Measurements from ENCODE around the gene CHD2.

Gene CHD2

DNA sequence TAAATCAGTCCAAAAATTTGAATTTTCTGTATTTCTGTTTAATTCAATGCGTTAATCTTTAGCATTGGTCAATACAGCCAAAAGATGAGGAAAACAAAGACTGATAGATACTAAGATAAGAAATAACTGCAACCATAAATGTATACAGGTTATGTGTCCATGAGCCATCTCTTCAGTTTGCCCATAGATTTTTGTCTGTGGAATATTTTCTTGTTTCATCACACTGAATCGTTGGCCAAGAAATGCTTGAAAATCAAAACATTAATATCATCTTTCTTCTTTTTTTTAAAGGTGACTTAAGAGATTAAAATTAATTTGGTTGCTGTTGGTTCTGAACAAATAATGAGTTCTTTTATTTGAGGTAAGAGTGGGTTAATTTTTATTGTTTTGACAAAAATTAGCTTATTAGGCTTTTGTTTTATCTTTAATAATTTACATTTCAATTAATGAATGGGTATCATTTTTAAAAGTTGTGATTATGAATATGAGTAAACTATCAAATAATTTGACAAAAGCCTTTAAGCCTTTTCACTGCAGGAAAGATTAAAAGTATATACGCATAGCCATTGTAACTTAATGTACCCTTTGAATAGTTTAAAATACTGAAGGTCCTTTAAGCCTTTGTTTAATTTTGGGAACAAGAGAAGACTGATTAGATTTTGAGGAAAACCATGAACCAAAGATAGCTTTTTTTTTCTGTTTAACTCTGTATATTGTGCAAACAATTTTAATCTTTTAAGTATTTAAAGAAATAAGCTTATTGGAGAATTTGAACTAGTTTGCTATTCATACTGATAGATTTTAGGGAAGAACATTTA is 14.7 kb upstream of the CHD2 start:
- DNase-seq, result no peak

DNA sequence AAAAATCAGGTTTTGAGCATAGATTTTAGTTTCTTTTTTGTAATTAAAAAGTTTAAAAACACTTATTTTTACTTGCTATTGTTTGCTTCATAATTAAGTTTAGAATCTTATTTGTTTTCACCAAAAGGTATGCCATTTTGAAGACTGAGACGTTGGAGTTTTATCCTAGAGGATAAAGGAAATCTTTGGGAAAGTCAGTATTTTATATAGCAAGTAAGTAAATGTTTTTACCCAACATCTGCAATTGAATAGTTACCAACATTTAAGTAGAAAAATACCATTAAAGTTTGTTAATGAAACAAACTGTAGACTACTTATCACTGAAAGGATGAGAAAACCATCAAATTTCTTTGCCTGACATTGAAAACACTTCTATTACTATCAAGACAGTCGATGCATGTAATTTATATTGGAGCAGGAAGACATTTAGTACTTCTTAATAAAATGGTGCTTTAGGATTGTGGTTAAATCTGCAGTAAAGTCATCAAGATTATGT is 14.0 kb upstream of the CHD2 start:
- no peak for DNase-seq

DNA sequence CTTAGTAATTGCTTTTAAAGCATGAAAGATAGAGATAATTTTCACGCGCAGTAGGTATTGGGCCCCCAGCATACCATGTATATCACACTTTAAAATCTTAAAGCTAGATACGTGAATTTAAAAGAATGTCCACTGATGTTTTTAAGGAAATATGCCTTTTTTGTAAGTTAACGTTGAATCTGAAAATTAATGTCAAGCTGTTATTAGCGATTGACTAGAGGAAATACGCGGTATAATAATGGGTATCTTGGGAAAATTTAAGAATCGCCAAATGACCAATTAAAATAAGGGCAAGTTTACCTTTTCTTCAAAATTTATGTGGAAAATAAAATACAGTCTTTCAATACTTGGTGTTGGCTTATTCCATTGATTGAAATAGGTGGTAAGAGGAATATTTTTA is 13.3 kb upstream of the CHD2 start:
- no peak for DNase-seq

DNA sequence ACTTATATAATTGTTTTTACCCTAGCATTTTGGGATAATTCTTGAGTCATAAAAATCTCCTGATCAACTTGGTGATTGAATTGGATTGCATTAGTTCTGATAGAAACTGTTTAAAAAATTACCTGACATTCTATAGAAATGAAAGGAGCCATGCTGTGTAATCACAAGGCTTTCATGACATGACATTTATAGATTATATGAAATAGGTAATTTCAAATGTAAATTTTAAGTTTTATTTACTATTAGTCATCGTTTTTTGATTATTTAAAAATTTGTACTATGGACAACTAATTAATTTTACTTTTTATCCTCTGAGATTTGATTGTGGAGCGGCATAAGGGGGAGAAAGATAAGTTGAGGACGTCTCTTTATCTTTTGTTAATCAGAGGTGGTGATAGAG is 12.3 kb upstream of the CHD2 start:
- no peak for DNase-seq

DNA sequence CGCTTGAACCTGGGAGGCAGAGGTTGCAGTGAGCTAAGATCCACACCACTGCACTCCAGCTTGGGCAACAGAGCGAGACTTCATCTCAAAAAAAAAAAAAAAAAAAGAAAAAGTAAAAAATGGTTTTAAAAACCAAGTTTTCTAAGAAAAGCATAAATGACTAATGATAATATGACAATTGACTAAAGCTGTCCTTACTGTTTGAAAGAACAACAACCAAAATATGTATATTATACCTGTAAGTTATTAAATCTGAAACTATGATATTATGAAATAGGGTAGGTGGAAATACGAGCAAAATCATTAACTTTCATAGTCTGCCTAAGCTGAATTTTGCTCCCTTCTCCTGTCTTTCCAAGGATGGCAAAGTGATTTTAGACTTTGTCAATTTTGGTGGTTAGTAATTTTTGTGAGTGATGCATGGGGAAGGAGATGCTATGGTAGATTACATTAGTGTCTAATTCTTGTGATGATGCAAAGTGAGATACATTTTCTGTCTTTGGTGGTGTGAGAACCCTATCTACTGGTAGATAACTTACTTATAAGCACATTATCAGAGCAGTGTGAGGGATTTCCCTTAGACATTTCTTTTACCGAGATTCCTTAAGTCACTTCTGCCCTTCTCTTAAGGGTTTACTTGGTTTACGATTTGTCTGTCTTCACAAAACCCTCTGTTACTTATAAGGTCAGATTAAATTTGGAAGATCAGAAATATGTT is 10.6 kb upstream of the CHD2 start:
- no peak for DNase-seq

DNA sequence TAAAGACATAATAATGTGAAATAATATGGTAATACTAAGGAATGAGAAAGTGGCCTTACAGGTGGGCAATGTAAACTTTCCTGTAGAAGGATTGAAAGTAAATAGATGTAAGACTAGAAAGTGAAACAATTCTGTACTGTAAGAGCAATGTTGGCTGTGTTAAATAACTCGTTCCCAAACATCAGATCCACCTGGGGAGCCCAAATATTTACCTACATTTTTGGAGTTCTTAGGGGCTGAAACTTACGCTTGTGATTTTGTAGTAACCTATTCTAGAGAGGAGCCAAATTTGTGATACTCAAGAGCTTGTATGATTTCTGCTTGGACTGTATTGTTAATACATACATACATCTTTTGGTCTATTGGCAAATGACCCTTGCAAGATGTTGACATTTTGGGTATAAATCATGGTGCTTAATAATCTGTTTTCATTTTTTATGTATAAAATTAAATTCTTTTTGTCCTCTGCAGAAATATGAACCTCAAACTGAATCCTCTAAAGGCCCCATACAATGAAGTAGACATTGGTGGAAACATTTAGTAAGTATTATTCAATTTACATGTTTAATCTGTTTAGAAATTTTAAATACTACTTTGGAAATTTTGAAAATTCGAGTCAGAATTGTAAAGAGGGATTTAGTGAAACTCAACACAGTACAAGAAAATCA is 8.5 kb upstream of the CHD2 start:
- no peak for DNase-seq

DNA sequence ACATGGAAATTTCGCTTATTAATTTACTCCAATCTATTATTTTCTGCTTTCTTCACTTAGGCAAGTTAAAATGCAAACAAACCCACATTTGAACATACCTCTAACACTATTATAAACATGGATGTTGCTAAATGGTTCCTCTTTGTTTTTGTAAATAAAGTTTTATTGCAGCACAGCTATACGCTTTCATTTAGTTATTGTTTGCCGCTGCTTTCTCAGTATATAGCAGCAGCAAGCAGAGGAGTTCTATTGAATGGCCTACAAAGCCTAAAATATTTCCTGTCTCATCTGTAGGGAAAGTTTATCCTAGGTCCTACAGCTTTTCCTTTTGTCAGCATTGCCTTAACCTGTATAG is 7.9 kb upstream of the CHD2 start:
- DNase-seq, result no peak

DNA sequence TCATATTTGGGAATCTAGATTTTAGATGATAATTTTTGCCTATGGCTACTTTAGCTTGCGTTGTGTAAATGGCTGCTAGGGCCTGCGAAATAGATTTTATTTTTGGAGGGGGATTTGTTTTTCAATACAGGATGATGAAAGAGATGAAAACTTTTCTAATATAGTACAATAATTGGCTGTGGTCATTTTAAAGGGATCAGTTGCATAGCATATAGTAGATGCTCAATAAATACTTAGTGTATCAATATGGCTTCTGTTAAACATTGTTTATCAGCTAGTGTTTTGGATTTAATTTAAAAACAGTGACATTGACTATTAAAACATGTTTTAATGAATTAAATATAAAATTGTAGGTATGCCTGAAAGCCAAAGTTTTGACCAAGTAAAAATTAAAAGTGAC is 6.9 kb upstream of the CHD2 start:
- no peak for DNase-seq

DNA sequence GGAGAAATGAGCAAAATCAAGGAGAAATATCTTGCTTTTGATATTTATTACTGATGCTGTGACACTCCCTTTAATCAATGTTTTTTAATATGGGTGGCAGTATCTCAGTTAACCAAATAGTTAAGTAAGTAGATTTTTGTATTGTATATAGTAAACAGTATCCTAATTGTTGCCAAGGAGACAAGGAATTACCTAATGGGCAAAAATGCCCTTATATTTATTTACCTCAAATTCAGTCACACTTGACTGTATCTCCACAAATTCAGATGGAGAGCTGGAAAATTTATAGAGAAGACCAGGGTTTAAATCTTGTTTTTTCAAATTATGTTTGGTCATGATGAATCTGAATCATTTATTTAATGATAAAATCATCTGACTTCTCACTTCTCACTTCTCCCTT is 3.6 kb upstream of the CHD2 start:
- DNase-seq, result no peak

DNA sequence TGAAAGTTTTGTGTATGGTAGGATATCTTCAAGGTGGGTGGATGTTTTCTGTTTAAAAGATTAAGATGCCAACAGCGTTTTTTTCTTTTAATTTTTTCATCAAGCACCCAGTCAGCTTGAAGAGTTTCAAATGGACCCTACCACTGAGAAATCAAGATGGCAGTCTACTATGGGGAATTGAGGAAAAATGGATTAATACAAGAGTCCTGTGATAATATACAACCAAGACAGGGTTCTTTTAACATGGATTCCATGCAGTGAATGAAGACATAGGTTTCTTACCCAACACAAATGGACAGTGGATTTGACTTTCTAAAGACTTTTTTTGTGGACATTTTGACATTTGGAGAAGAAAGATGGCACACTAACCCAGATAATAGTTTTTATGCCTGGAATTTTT is 2.5 kb upstream of the CHD2 start:
- DNase-seq, result no peak

DNA sequence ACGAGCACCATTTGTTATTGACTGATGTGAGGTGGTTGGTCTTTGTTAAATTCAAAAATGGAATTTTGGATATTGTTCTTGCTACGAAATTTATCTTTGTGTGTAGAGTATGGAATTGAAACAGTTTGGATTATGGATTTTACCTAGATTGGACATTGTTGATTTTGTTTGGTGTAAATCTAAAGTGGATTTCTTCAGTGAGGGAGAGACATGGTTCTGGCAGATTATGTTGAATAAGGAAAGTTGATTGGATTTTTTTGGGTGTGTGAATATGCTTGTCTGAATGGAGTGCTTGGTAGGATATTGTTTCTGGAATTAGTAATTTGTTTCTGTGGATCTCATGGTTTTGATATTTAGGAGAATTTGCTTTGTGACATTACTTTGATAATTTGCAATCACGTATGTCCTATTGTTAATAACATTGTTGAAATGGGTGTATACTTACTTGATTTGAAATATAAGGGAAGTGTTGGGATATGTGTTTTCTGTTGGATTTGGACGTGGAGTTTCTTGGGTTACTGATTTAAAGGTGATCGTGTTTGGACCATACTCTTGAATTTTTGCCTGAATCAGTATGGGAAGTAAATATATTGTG is 1.0 kb upstream of the CHD2 start:
- no peak for DNase-seq

DNA sequence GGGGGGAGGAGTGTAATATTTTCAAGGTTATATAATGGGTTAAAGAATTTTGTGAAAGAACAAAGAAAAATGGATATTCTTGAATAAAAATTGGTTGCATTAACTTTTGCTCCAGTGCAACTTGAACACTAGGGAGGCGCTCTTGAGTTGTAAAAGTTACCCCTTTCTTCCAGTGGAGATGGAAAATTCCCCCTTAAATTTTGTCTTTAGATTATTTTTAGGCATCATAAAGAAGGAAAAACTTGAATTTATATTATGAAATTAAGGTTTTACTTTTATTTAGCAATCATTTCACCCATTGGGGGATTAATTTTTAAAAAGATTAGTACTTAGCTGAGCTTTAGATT is 550 bp upstream of the CHD2 start:
- DNase-seq, result no peak

DNA sequence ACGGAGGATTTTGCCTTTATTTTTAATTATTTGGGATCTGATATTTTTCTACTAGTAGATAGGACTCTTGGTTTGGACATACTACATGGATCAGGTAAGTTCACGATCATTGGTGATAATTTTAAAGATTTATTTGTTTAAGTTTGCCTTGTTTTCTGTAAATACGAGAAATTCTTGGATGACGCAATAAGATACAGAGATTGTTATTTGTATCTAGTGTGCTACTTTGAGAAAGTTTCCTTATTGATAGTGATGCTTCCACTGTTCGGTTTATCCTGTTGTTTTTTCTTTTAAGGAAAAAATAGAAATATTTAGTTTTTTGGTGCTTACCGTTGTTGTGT is 577 bp downstream of the CHD2 start:
- DNase-seq, result no peak

DNA sequence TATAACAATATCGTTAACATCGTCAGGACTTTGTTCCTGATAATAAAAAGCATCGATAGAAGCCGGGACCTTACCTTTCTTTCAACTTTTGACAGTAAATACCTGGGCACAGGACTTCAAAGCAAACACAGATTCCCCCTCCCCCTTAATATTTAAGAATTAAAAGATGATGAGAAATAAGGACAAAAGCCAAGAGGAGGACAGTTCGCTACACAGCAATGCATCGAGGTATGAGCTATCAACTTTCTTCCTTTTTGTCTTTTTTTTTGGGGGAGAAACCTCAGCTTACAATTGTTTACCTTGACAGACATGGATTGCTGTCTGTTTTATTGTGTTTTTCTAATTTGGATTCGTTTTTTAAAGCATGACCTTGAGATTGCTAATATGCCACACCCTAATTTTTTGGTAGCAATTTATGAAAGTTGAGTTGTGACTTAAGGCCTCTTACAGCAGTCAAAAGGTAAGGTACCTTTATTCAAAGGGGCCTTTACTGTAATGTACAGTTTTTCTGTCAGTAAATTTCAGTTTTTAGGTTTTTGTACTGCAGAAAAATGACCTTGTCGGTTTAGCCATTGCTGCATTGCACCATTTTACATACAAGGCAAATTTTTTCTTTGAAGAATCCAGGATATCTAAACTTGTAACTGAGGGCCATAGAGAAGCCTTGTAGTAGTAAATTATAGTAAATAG is 1.1 kb downstream of the CHD2 start:
- no peak for DNase-seq

DNA sequence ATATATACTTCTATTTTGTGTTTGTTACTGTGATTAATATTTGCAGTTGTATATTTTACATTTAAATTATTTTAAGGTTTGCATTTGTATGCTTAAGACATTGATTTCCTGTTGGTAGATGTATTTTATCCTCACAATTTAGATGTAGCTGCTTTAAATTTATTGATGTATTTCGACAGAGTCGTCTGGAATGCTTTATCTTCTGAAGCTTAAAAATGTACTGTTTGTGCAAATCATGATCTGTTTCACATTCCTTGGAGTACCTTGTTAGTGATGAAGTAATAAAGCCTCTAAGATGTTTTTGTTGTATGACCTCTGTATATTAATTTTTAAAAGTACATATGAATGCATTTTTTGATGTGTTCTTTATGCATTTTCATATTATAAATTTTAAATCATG is 1.9 kb downstream of the CHD2 start:
- no peak for DNase-seq

DNA sequence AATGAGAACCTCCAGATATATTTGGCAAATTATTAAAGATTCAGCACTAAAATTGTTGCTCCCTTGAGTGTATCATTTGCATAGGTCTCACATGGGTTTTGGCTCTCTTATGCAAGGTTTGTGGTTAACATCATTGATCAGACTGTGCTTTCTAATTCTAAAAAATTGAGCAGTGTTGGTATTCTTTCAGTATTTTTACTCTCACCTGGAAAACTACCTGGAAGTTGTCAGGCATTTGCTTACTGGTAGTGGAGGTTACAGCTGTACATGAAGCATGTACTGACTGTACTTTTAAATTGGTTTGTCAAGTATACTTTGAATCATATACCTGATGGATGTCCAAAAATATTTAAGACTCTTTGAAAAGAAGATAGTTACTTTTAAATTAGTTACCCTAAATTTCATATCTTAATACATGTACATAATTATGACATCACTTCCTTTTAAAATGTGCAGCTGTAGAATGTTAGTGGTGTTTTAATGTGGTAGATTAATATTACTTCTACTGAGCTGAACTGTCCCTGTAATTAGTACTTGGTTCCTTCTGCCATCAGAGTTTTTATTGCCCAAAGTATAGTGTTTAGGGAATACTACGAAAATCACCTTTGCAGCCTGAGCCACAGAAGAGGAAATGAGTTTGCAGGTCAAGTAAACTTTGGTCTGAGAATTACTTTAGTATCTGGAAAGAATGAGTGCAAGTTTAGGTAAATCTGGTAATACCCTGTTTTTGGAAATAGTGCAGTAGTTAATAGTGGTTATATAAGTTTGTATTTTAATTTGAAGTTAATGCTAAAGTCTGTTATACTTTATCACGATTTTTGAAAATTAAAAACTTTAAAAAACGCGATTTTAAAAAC is 2.8 kb downstream of the CHD2 start:
- no peak for DNase-seq

DNA sequence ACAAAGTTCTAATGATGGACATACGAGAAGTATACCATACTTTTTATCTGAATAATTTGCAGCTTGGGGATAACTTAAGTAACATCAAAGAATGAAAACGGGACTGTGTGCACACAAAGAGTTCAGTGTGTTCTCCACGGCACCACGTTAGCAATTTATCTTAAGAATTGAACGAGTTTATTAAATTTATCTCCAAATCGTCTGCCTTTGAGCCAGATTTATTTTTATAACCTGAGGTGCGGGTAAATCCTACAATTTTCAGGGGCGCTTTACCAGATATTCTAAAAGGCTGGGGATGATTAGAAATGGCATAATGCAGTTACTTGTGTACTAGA is 3.5 kb downstream of the CHD2 start:
- DNase-seq, result no peak

DNA sequence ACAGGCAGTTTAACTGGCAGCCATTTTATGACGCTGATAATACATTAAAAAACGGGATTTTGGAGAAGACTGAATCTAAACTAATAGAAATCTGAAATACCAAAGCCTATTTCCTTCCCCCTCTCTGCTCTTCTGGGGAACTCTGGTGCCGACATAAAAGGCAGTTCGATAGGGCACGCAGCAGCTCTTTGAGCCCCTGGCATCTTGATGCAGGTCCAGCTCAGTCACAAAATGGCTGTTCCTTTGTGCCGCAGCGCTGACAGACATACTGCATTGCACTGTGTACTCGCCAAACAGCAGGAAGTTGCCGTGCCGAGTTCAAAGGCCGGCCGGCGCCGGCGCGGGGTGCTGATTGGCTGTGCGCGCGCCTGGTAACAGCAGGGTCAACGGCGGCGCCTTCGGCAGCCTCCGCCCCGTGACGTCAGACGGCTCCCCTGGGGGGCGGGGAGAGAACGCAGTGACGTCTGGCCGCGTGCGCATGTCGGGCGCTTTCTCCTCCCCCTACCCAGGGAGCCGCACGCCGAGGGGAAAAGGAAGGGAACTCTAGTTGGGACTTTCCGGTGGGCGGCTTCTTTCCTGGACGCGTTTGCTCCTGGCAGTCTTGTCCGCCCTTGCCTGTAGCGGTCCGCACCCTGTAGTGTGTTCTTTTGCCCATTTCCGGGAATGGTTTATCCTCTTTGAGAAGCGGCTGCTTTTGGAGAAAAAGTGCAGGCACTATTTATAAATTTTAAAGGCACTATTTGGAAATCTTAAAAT is 4.0 kb downstream of the CHD2 start:
- peak; percentile 98 for DNase-seq

DNA sequence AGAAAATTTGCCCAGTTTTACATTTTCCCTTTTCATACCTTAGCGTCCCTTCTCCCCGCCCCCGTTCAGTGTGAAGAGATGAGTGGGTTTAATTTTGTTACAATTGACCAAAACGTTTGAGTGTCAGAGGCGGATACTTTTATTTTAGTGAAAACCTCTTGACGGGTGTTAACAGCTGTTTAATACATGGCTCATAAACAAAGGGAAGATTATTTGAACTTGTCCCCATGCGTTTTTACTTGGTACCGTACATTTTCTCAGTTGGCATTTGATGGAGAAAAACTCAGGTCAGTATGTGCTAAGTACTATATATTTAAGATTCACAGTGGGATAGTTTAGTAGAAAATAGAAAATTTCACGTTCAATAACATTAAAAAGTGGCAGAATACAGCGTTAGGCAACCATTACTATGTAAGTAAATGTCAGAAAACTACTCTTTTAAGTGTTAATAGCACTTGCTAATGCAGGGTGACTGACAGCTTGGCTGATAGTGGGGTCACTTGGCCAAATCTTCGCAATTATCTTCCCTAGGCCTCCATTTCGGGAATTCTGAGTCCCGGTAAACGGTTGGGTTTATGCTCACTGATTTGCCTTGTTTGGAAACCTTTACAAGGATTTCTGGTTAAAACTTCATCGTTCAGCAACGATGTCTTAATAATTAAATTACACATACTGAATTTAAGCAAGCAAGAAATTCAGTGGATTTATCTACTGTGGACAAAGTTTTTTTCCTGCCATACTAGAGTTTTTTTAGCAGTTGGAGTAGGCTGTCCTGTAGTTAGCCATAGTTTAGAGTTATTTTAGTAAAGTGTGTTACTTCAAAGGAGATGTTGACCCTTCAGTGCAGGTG is 4.8 kb downstream of the CHD2 start:
- no peak for DNase-seq

DNA sequence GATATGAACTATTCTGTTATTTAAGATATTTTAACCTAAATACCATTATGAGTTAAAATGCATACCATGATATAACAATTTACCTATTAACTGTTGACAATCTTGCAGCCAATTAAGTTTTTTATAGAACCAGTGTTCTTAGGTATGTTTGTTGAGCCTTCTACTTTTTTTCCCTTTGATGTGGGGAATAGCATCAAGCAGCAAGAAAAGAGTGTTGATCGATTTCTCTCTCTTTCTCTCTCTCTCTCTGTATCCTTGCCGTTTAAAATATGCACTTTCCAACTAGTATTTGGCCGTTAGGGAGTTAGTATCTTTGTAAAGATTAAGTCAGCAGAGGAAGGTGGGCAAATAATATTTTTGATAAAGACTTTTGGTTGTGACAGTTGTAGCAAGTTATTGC is 5.9 kb downstream of the CHD2 start:
- DNase-seq, result no peak

Data from fibroblast of skin of back (primary cell).